ENCODE results near the gene SARNP. TPM values are rescaled to one million over a fixed set of nuclear protein-coding genes. Genes with fewer than 3 reads are reported as not detected.

The SARNP gene
- total RNA-seq, 4 donors from 2014 or later: 56.6 to 69.3 (median 64.0) TPM

DNA sequence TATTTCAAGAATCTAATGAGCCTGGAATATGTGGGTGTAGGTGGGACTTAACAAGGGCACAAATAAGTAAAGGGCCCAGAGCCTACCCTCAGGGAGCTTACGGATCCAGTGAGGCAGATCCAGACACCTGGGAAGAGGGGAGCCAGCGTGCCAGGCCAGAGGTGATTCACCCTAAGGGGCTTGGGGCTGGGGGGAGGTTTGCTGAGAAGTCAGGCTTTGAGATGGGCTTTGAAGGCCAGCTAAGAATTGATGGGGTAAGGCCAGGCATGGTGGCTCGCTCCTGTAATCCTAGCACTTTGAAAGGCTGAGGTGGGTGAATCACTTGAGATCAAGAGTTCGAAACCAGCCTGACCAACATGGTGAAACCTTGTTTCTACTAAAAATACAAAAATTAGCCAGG is 25.9 kb upstream of the SARNP start:
- TF ChIP-seq, protein P1, sequence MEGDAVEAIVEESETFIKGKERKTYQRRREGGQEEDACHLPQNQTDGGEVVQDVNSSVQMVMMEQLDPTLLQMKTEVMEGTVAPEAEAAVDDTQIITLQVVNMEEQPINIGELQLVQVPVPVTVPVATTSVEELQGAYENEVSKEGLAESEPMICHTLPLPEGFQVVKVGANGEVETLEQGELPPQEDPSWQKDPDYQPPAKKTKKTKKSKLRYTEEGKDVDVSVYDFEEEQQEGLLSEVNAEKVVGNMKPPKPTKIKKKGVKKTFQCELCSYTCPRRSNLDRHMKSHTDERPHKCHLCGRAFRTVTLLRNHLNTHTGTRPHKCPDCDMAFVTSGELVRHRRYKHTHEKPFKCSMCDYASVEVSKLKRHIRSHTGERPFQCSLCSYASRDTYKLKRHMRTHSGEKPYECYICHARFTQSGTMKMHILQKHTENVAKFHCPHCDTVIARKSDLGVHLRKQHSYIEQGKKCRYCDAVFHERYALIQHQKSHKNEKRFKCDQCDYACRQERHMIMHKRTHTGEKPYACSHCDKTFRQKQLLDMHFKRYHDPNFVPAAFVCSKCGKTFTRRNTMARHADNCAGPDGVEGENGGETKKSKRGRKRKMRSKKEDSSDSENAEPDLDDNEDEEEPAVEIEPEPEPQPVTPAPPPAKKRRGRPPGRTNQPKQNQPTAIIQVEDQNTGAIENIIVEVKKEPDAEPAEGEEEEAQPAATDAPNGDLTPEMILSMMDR (IDR thresholded peaks at IDR 0.05; ENCODE audit: low read depth): no peak

DNA sequence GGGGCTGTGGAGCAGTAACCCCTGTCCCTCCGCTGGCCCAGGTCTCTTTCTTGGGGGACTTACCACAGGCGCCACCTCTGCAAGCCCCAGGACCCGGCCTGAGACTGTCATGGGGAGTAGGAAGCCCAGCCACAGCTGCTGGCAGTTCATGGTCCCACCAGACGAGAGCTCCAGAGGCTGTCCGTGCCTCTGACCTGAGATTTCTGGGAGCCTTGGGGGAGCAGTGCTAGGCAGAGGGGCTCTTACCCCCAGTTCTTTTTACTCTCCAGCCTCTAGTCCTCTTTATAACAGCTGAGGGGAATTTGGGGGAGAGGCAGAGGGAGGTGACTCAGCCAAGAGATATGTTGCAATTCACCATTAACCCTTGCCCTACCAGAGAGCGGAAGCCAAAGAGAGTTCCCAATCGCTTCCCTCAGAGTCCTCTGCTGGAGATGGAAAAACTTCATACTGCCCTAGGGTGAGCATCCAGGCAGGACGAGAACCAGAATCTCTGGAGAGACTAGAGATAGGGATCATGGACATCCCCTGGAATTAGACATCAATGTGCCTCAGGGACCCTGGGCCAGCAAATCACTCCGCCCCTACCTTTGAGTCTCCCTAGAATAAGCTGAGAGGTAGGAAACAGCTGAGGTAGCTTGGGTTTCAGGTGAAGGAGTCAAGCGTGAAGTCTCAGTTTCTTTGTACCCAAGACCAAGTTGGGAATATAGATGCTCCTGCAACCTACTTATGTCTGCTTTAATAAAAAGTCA is 25.3 kb upstream of the SARNP start, which contains the start of gene MMP19:
MMP19 (minus strand) TSS at position 256 of the 749 bp plus-strand sequence; CDS start at position 150, 106 bp downstream.
- TF ChIP-seq, protein P1 (IDR thresholded peaks at IDR 0.05; ENCODE audit: low read depth): no peak

- TF ChIP-seq, protein P1 (IDR thresholded peaks at IDR 0.05; ENCODE audit: low read depth): no peak
Observed at GRCh38 chr12:55840581-55841351, 23.2 kb upstream of the SARNP start.

DNA sequence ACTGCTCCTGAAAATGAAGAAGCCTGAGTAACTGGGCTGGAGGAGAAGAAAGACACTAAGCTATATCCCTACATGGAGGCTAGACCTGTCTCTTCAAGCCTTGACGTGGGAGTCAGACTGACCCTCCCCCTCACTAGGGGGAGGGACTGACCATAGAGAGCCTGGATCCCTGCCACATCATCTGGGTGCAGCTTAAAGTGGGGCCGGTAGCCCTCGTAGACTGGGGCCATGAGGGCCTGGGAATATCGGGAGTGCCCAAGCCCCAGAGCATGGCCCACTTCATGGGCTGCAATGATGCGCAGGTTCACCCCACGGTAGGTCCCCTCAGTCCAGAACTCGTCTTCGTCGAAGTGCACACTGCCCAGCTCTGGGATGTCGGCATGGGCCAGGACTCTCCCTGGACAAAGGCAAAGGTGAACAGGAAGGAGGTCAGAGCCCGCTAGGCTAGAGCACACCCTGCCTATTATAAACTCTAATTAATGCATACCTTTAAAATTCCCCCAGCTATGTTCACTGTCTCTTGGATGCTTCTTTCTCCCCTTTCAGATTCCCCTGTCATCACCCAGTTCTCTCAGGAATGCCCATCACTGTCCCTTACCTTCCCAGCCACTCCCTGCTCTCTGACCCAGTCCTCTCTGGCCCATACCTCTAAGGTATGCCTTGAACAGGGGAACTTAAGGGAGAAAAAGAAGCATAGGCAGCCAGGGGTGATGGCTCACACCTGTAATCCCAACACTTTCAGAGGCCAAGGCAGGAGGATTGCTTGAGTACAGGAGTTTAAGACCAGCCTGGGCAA is 22.0 kb upstream of the SARNP start:
- TF ChIP-seq, protein P1 (IDR thresholded peaks at IDR 0.05; ENCODE audit: low read depth): no peak

DNA sequence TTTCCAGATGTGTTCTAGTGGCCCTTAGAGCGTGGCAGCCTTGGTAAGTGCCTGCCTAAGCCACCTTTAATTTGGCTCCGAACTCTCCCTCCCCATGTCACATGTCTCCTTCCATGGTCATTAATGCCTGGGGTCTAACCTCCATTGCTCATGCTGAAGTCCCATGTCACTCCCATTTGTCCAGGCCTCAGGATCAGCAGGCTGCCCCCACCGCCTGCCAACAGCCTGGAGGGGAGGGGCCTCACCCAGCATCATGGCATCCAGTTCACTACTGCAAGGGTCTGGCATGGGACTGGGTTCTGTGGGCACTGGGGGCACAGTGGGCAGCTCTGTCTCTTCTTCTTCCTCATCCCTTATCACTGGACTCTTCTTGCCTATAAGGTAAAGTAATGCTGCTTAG is 20.8 kb upstream of the SARNP start:
- TF ChIP-seq, protein P1 (IDR thresholded peaks at IDR 0.05; ENCODE audit: low read depth): no peak

DNA sequence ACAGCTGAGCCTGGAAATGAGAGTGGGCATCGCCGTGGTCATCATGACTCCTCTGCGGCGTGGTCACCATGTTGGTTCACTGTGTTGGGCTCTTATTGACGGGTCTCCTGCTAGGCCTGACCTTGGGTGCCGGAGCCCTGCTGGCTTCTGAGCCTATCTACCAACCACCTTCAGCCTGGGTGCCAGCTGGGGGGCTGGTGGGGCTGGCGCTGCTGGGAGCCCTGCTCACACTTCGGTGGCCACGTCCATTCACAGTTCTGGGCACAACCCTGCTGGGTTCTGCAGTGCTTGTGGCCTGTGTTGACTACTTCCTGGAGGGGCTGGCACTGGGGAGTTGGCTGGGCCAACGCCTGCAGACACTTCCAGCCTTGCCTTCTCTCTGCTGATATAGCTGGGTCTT is 15.5 kb upstream of the SARNP start:
- TF ChIP-seq, protein P1 (IDR thresholded peaks at IDR 0.05; ENCODE audit: low read depth): no peak
